ENCODE data around the gene TARM1. TPM values are rescaled to one million over a fixed set of nuclear protein-coding genes. Genes with fewer than 3 reads are reported as not detected.
"Not testable (repeated sequence)": the region's sequence is repeated elsewhere in the genome, so short reads cannot be mapped to it uniquely, and the experiment has no call there.

Gene TARM1
- total RNA-seq, 1 experiment from 2014 or later = not detected

GRCh38 chr19:54041969-54042606 is 39.1 kb downstream of the TARM1 start:
- in situ Hi-C loops (cut with HindIII; ENCODE audit: low sequenced_read_pairs) = loop anchor here (10.0 kb wide), 1 partner anchor 87 kb away; no protein-coding TSS in a partner anchor
- peak; percentile 6 for DNase-seq (ENCODE audit: low spot score)

DNA sequence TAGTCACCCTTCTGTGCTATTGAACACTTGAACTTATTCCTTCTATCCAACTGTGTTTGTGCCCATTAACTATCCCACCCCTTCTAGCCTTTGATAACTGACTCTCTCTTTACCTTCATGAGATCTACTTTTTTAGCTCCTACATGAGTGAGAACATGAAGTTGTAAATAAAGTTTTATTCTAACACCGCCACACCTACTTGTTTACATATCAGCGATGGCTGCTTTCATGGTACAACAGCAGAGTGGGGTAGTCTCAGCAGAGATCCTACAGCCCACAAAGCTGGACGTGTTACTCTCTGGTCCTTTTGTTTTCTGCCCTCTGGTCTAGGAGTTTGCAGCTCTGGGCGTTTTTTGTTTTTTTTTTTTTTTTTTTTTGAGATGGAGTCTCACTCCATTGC is 41.2 kb downstream of the TARM1 start:
- DNase-seq (ENCODE audit: low spot score) = no peak
- in situ Hi-C loops (cut with HindIII; ENCODE audit: low sequenced_read_pairs) = loop anchor here (10.0 kb wide), 1 partner anchor 85 kb away; no protein-coding TSS in a partner anchor

- in situ Hi-C loops (cut with HindIII; ENCODE audit: low sequenced_read_pairs); DNase-seq (ENCODE audit: low spot score): not testable (repeated sequence)
Observed at GRCh38 chr19:54036542-54036941, 44.6 kb downstream of the TARM1 start.

- in situ Hi-C loops (cut with HindIII; ENCODE audit: low sequenced_read_pairs) = no loop called here
- no peak for DNase-seq (ENCODE audit: low spot score)
Observed at GRCh38 chr19:54035215-54036178, 45.7 kb downstream of the TARM1 start.

- no peak for DNase-seq (ENCODE audit: low spot score)
- in situ Hi-C loops (cut with HindIII; ENCODE audit: low sequenced_read_pairs) = no loop called here
Observed at GRCh38 chr19:54030895-54031586, 50.1 kb downstream of the TARM1 start.

- peak; percentile 44 for DNase-seq (ENCODE audit: low spot score)
- in situ Hi-C loops (cut with HindIII; ENCODE audit: low sequenced_read_pairs) = no loop called here
Observed at GRCh38 chr19:54029930-54030490, 51.2 kb downstream of the TARM1 start.

DNA sequence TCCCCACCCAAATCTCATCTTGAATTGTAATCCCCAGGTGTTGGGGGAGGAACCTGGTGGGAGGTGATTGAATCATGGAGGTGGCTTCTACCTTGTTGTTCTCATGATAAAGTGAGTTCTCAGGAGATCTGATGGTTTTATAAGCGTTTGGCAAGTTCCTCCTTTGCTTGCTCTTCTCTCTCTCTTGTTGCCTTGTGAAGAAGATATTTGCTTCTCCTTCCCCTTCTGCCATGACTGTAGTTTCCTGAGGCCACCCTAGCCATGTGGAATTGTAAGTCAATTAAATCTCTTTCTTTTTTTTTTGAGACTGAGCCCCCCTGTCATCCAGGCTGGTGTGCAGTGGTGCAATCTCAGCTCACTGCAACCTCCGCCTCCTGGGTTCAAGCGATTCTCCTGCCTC is 51.9 kb downstream of the TARM1 start:
- no peak for DNase-seq (ENCODE audit: low spot score)
- in situ Hi-C loops (cut with HindIII; ENCODE audit: low sequenced_read_pairs) = no loop called here

GRCh38 chr19:54026656-54027055 is 54.5 kb downstream of the TARM1 start:
- no peak for DNase-seq (ENCODE audit: low spot score)
- in situ Hi-C loops (cut with HindIII; ENCODE audit: low sequenced_read_pairs) = no loop called here

DNA sequence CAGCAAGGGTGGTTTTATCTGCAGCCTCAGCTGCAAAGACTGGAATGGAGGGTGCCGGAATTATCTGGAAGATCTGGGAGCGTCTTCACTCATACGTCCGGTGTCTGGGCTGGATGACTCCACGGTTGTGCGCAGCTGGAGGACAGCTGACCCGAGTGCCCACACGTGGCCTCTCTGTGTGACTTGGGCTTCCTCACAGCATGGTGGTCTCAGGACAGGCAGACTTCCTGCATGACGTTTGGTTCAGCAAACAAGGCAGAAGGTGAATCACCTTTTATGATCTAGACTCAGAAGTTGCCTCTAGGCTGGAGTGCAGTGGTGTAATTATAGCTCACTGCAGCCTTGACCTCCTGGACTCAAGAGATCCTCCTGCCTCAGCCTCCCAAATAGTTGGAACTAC is 56.5 kb downstream of the TARM1 start:
- DNase-seq (ENCODE audit: low spot score) = no peak
- in situ Hi-C loops (cut with HindIII; ENCODE audit: low sequenced_read_pairs) = no loop called here

- in situ Hi-C loops (cut with HindIII; ENCODE audit: low sequenced_read_pairs) = no loop called here
- DNase-seq (ENCODE audit: low spot score) = no peak
Observed at GRCh38 chr19:54023191-54023590, 58.0 kb downstream of the TARM1 start.

DNA sequence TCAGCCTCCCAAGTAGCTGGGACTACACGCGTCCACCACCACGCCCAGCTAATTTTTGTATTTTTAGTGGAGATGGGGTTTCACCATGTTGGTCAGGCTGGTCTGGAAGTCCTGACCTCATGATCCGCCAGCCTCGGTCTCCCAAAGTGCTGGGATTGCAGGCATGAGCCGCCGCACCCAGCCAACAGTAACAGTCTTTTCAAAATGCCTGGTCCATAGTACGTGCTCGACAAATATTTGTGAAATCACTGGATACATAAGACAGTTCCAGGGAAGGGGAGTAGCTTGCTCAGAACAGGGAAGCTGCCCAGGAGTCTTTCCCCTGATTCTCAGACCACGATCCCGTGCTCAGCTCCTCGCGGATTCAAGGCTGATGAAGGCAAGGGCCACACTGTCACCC is 59.2 kb downstream of the TARM1 start:
- in situ Hi-C loops (cut with HindIII; ENCODE audit: low sequenced_read_pairs) = no loop called here
- DNase-seq (ENCODE audit: low spot score) = no peak

GRCh38 chr19:54021363-54021762 is 59.8 kb downstream of the TARM1 start:
- in situ Hi-C loops (cut with HindIII; ENCODE audit: low sequenced_read_pairs) = no loop called here
- DNase-seq (ENCODE audit: low spot score) = no peak

Other genes with a start within 250 kb of the TARM1 start
- gene MYADM, start 213.5 kb downstream of the TARM1 start, total RNA-seq (2014; rRNA removed; shearing (Covaris generic)) = 6.1 and 6.3 TPM in 2 replicates
- gene PRKCG, start 199.2 kb downstream of the TARM1 start, total RNA-seq (2014; rRNA removed; shearing (Covaris generic)) = 0.17 and 1.6 TPM in 2 replicates
- gene CACNG7, start 172.1 kb downstream of the TARM1 start, total RNA-seq (2014; rRNA removed; shearing (Covaris generic)) = 6.9 and 11.0 TPM in 2 replicates
- gene CACNG8, start 118.4 kb downstream of the TARM1 start, total RNA-seq (2014; rRNA removed; shearing (Covaris generic)) = 0.68 and 1.8 TPM in 2 replicates
- not detected in 2 replicates for gene CACNG6, start 89.7 kb downstream of the TARM1 start, total RNA-seq (2014; rRNA removed; shearing (Covaris generic))
- 0.71 TPM in 1 of 2 replicates, not detected in the other for gene VSTM1, start 17.5 kb downstream of the TARM1 start, total RNA-seq (2014; rRNA removed; shearing (Covaris generic))
- gene OSCAR, start 19.4 kb upstream of the TARM1 start, total RNA-seq (2014; rRNA removed; shearing (Covaris generic)) = 1.7 TPM in 1 of 2 replicates, not detected in the other
- gene NDUFA3, start 21.5 kb upstream of the TARM1 start, total RNA-seq (2014; rRNA removed; shearing (Covaris generic)) = 28.7 and 54.7 TPM in 2 replicates
- gene TFPT, start 34.3 kb upstream of the TARM1 start, total RNA-seq (2014; rRNA removed; shearing (Covaris generic)) = 21.6 and 23.5 TPM in 2 replicates
- 111 and 113 TPM in 2 replicates for gene PRPF31, start 34.4 kb upstream of the TARM1 start, total RNA-seq (2014; rRNA removed; shearing (Covaris generic))
- 11.6 and 15.2 TPM in 2 replicates for gene CNOT3, start 56.4 kb upstream of the TARM1 start, total RNA-seq (2014; rRNA removed; shearing (Covaris generic))
- 5.5 and 7.3 TPM in 2 replicates for gene LENG1, start 78.4 kb upstream of the TARM1 start, total RNA-seq (2014; rRNA removed; shearing (Covaris generic))
- gene TMC4, start 91.8 kb upstream of the TARM1 start, total RNA-seq (2014; rRNA removed; shearing (Covaris generic)) = 9.6 TPM in 1 of 2 replicates, not detected in the other
- gene MBOAT7, start 108.2 kb upstream of the TARM1 start, total RNA-seq (2014; rRNA removed; shearing (Covaris generic)) = 36.3 and 46.0 TPM in 2 replicates
- gene TSEN34, start 109.9 kb upstream of the TARM1 start, total RNA-seq (2014; rRNA removed; shearing (Covaris generic)) = 146 and 178 TPM in 2 replicates
- gene RPS9, start 119.5 kb upstream of the TARM1 start, total RNA-seq (2014; rRNA removed; shearing (Covaris generic)) = 2,874 and 3,759 TPM in 2 replicates
- 0.74 and 0.81 TPM in 2 replicates for gene LILRB3, start 141.6 kb upstream of the TARM1 start, total RNA-seq (2014; rRNA removed; shearing (Covaris generic))
- gene LILRA6, start 161.4 kb upstream of the TARM1 start, total RNA-seq (2014; rRNA removed; shearing (Covaris generic)) = not detected in 2 replicates
- not detected in 2 replicates for gene LILRB5, start 175.9 kb upstream of the TARM1 start, total RNA-seq (2014; rRNA removed; shearing (Covaris generic))
- gene LILRB2, start 199.7 kb upstream of the TARM1 start, total RNA-seq (2014; rRNA removed; shearing (Covaris generic)) = not detected in 2 replicates
- gene LILRA5, start 231.8 kb upstream of the TARM1 start, total RNA-seq (2014; rRNA removed; shearing (Covaris generic)) = not detected in 2 replicates